ENCODE data around the gene RASL10A. TPM values are rescaled to one million over a fixed set of nuclear protein-coding genes. Genes with fewer than 3 reads are reported as not detected.

Gene RASL10A
- total RNA-seq, 4 donors from 2014 or later = 0.38 to 3.5 (median 0.75) TPM; not detected in 1

- 46 to 69% methylated on average over 13 to 16 of the region's 23 CpGs for WGBS, 2 donors
- H3K4me3 ChIP-seq = no peak overlapping the region
- DNase-seq = no peak
- intact Hi-C loops (cut with DNase I) = no loop called here
- H3K27ac ChIP-seq = peak overlapping the region in 1 of 4 donors; percentile 8
- TF ChIP-seq POLR2A (IDR thresholded peaks at IDR 0.05) = no peak
- TF ChIP-seq, protein P1, sequence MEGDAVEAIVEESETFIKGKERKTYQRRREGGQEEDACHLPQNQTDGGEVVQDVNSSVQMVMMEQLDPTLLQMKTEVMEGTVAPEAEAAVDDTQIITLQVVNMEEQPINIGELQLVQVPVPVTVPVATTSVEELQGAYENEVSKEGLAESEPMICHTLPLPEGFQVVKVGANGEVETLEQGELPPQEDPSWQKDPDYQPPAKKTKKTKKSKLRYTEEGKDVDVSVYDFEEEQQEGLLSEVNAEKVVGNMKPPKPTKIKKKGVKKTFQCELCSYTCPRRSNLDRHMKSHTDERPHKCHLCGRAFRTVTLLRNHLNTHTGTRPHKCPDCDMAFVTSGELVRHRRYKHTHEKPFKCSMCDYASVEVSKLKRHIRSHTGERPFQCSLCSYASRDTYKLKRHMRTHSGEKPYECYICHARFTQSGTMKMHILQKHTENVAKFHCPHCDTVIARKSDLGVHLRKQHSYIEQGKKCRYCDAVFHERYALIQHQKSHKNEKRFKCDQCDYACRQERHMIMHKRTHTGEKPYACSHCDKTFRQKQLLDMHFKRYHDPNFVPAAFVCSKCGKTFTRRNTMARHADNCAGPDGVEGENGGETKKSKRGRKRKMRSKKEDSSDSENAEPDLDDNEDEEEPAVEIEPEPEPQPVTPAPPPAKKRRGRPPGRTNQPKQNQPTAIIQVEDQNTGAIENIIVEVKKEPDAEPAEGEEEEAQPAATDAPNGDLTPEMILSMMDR (IDR thresholded peaks at IDR 0.05) = peak in 1 of 6 experiments; percentile 6
- no peaks in the 10 kb centered on the region for H3K27me3 ChIP-seq
- H3K4me1 ChIP-seq = peaks cover 4 to 50% (median 11%) of the 10 kb centered on the region in 3 donors
- H3K9me3 ChIP-seq = no peaks in the 10 kb centered on the region
- peaks cover 33 to 100% (median 56%) of the 10 kb centered on the region in 3 donors for H3K36me3 ChIP-seq
These were observed 24.1 kb upstream of the RASL10A start for GRCh38 chr22:29339381-29340235.

GRCh38 chr22:29338398-29338797, 22.9 kb upstream of the RASL10A start:
- DNase-seq = no peak
- WGBS, 2 donors = 61 to 62% methylated on average over 6 of the region's 6 CpGs
- H3K9me3 ChIP-seq = no peaks in the 10 kb centered on the region
- intact Hi-C loops (cut with DNase I) = no loop called here
- TF ChIP-seq, protein P1 (IDR thresholded peaks at IDR 0.05) = no peak
- no peak for TF ChIP-seq POLR2A (IDR thresholded peaks at IDR 0.05)
- H3K27me3 ChIP-seq = no peaks in the 10 kb centered on the region
- peaks cover 35 to 100% (median 66%) of the 10 kb centered on the region in 3 donors for H3K36me3 ChIP-seq
- H3K4me1 ChIP-seq = peaks cover 4 to 44% (median 11%) of the 10 kb centered on the region in 3 donors
- H3K27ac ChIP-seq = peak overlapping the region in 1 of 4 donors; percentile 52
- no peak overlapping the region for H3K4me3 ChIP-seq

DNA sequence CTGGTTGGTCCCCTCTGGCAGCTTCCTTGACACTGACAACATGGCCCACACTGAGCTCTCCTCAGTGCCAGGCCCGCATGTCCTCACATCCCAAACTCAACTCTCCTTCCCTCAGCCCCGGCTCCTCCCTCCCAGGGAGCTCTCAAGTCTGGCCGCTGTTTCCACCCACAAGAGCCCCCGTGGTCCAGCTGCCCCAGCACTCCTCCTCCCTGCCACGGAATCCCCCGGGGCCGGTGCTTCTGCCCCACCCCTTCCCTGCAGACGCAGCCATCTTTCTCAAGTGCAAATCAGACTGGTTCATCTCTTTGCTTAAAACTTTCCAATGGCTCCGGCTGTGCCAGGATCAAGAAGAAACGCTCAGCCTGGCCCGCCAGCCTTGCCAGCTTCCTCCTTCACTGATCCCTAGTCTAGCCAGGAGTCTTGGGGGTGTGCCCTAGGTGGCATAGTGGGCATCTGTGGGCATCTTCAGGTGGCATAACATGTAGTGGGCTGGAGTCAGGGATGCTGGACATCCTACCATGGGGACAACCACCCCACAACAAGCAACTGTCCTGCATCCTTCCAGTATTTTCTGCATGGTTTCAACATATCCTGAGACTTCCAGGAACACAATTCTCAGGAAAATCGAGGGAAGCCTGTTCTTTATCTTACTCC, 22.3 kb upstream of the RASL10A start:
- Histone ChIP-seq H3K4me1 (peaks cover 4 to 44% (median 11%) of the 10 kb centered on the region in 3 donors), H3K9me3 (no peaks in the 10 kb centered on the region), H3K27ac (peak overlapping the region; percentile 42 to 72 (median 48)), H3K27me3 (no peaks in the 10 kb centered on the region), H3K4me3 (no peak overlapping the region), H3K36me3 (peaks cover 41 to 100% (median 61%) of the 10 kb centered on the region in 3 donors)
- no peak for DNase-seq
- WGBS, 2 donors = 52 to 57% methylated on average over 9 of the region's 12 CpGs
- TF ChIP-seq POLR2A (IDR thresholded peaks at IDR 0.05) = no peak
- intact Hi-C loops (cut with DNase I) = no loop called here

GRCh38 chr22:29336751-29337490, 21.4 kb upstream of the RASL10A start:
- H3K36me3 ChIP-seq = peaks cover 40 to 100% (median 58%) of the 10 kb centered on the region in 3 donors
- no peaks in the 10 kb centered on the region for H3K27me3 ChIP-seq
- TF ChIP-seq POLR2A (IDR thresholded peaks at IDR 0.05) = no peak
- TF ChIP-seq, protein P1 (IDR thresholded peaks at IDR 0.05) = no peak
- intact Hi-C loops (cut with DNase I) = no loop called here
- H3K27ac ChIP-seq = peak overlapping the region; percentile 42 to 72 (median 48)
- no peaks in the 10 kb centered on the region for H3K9me3 ChIP-seq
- H3K4me1 ChIP-seq = peaks cover 4 to 44% (median 11%) of the 10 kb centered on the region in 3 donors
- no peak overlapping the region for H3K4me3 ChIP-seq
- DNase-seq = no peak
- 60 to 77% methylated on average over 2 to 13 of the region's 14 CpGs for WGBS, 2 donors

DNA sequence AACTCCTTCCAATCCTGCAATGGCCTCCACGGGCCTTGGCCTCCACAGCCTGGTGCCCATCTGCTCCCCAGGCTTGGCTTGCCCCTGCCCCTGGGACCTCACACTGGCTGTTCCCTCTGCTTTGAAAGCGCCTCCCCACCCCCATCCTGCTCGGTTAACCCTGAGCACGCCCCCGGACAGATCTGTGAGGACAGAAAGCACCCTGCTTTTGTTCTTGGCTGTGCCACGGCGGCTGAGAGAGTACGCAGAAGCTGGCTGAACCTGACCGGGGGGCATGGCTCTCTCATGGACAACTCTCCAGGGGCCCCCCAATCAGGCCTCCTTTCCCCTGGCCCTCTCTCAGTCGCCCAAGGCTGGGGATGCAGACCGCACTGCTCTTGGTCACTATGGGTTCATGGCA, 20.2 kb upstream of the RASL10A start:
- Histone ChIP-seq H3K36me3 (peaks cover 36 to 100% (median 57%) of the 10 kb centered on the region in 3 donors), H3K4me3 (no peak overlapping the region), H3K9me3 (no peaks in the 10 kb centered on the region), H3K4me1 (peaks cover 6 to 51% (median 11%) of the 10 kb centered on the region in 3 donors), H3K27ac (no peak overlapping the region), H3K27me3 (no peaks in the 10 kb centered on the region)
- intact Hi-C loops (cut with DNase I) = no loop called here
- no peak for TF ChIP-seq POLR2A (IDR thresholded peaks at IDR 0.05)
- TF ChIP-seq, protein P1 (IDR thresholded peaks at IDR 0.05) = no peak
- DNase-seq = no peak
- WGBS, 2 donors = 90 to 96% methylated on average over 2 to 11 of the region's 11 CpGs
